ENCODE results near the gene SSR1. TPM values are rescaled to one million over a fixed set of nuclear protein-coding genes. Genes with fewer than 3 reads are reported as not detected.
A peak's percentile ranks its signal among the peaks of the same experiment; 100 is the strongest.

The SSR1 gene
- total RNA-seq, 4 donors from 2014 or later, result 34.2 to 61.4 (median 46.0) TPM

DNA sequence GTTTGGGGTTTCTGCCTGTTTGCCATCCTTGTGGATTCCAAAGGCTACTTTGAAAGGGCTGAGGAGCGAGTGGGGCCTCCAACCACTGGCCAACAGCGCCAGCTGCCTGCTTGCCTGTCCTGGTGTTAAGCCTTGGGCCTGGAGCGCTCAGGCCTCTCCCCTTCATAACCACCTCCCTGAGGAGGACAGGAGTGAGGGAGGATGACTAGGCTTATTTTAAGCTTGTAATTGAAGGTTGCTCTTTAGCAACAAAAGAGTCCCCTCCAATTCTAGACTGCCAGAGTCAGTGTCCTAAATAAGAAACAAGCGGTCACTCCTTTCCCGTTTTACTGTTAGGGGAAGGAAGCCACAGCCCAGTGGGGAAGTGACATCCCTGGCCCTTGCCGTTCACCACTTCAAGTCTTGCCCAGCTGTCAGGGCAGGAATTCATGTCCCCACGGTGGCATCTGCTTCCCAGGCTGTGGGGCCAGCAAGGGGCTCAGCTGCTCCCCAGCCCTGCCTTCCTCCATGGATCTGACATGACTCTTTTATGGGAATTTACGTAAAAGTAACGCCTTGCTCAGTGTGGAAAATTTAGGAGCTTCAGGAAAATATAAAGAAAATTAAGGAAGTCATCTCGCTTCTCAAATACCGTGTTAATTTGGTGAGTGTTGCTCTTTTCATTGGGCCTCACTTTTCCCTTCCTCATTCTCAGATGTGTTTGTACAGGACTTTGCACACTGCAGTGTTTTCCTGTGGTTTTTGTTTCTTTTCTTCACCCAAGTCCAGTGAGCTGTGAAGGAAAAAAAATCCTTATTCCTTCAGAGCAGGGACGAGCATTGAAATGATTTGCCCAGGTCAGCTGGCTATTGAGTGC lies 57.8 kb downstream of the SSR1 start:
- Histone ChIP-seq H3K4me3 (no peak overlapping the region), H3K4me1 (peaks cover 0 to under 1% (median 0%) of the 10 kb centered on the region in 3 donors), H3K9me3 (peaks cover 0 to 11% (median 0%) of the 10 kb centered on the region in 3 donors), H3K27me3 (no peaks in the 10 kb centered on the region), H3K36me3 (peaks cover 0 to 23% of the 10 kb centered on the region in 2 donors), H3K27ac (peak overlapping the region in 3 of 4 donors; percentile 35 to 53 (median 41))
- WGBS, 2 donors (ENCODE audit: low coverage in 1 of 2), result 67 to 83% methylated on average over 7 to 9 of the region's 12 CpGs
- TF ChIP-seq POLR2A (IDR thresholded peaks at IDR 0.05) (no peak), POLR2AphosphoS5 (IDR thresholded peaks at IDR 0.05) (no peak), EP300 (IDR thresholded peaks at IDR 0.05) (no peak)
- TF ChIP-seq, protein P1, sequence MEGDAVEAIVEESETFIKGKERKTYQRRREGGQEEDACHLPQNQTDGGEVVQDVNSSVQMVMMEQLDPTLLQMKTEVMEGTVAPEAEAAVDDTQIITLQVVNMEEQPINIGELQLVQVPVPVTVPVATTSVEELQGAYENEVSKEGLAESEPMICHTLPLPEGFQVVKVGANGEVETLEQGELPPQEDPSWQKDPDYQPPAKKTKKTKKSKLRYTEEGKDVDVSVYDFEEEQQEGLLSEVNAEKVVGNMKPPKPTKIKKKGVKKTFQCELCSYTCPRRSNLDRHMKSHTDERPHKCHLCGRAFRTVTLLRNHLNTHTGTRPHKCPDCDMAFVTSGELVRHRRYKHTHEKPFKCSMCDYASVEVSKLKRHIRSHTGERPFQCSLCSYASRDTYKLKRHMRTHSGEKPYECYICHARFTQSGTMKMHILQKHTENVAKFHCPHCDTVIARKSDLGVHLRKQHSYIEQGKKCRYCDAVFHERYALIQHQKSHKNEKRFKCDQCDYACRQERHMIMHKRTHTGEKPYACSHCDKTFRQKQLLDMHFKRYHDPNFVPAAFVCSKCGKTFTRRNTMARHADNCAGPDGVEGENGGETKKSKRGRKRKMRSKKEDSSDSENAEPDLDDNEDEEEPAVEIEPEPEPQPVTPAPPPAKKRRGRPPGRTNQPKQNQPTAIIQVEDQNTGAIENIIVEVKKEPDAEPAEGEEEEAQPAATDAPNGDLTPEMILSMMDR (IDR thresholded peaks at IDR 0.05), result no peak
- ATAC-seq, result peak; percentile 47

DNA sequence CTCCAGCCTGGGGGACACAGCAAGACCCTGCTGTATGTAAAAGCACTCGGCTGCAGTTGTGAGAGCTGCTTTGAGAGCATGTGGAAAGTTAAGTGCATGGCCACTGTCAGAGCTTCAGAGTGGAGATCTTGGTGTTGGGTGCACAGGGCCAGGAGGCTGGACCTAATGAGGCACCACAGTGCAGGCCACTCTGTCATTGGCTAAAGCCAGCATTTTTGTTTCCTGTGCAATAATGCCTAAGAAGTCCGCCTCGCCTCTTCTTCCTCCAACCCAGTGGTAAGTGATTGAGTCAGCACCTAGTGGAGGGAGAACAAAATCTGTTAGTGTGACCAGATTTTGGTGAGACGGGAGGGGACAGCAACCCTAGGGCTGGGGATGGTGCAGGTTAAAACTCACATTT lies 60.6 kb downstream of the SSR1 start:
- peak overlapping the region in 1 of 4 donors; percentile 24 for H3K27ac ChIP-seq
- no peaks in the 10 kb centered on the region for H3K4me1 ChIP-seq
- TF ChIP-seq, protein P1 (IDR thresholded peaks at IDR 0.05), result no peak
- TF ChIP-seq EP300 (IDR thresholded peaks at IDR 0.05) (no peak), POLR2A (IDR thresholded peaks at IDR 0.05) (no peak), POLR2AphosphoS5 (IDR thresholded peaks at IDR 0.05) (no peak)
- H3K4me3 ChIP-seq, result no peak overlapping the region
- ATAC-seq, result peak; percentile 42
- peaks cover 0 to 11% (median 0%) of the 10 kb centered on the region in 3 donors for H3K9me3 ChIP-seq
- H3K36me3 ChIP-seq, result peaks cover 0 to 51% of the 10 kb centered on the region in 2 donors
- 95 to 100% methylated on average over 1 to 3 of the region's 4 CpGs for WGBS, 2 donors (ENCODE audit: low coverage in 1 of 2)
- H3K27me3 ChIP-seq, result no peaks in the 10 kb centered on the region

DNA sequence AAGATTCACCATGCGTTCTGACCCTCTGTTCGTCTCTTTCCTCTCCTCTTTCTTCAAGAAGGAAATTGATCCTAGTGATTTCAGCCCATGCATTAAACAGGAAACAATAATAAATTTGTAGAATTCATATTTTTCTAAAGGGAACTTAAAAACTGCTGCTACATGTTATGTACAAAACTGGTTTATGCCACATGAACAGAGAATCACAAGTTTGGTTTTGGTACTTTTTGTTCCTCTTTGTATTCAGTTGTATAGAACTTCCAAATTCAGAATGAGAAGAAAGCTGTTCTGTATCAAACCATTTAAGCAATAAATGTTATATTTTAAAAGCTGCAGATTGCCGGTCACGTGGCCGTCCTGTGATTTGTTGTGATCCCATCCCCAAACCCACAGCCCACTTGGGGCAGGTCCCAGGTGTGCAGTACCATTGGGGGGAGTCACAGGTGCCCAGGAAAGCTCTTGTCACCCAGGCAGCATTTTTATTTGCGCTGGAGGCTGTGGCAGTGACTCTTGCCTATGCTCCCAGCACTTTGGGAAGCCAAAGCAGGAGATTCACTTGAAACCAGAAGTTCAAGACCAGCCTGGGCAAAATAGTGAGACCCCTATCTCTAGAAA lies 61.2 kb downstream of the SSR1 start:
- Histone ChIP-seq H3K4me3 (no peak overlapping the region), H3K4me1 (no peaks in the 10 kb centered on the region), H3K36me3 (peaks cover 0 to 58% of the 10 kb centered on the region in 2 donors), H3K9me3 (peaks cover 0 to 11% (median 0%) of the 10 kb centered on the region in 3 donors), H3K27me3 (no peaks in the 10 kb centered on the region), H3K27ac (peak overlapping the region in 2 of 4 donors; percentile 12 to 24)
- TF ChIP-seq POLR2A (IDR thresholded peaks at IDR 0.05) (no peak), EP300 (IDR thresholded peaks at IDR 0.05) (no peak), POLR2AphosphoS5 (IDR thresholded peaks at IDR 0.05) (no peak)
- TF ChIP-seq, protein P1 (IDR thresholded peaks at IDR 0.05), result no peak
- ATAC-seq, result no peak
- WGBS, 2 donors (ENCODE audit: low coverage in 1 of 2), result 74% methylated on average over 3 of the region's 6 CpGs; no CpG with 5 or more reads in 1 of the 2 donors

DNA sequence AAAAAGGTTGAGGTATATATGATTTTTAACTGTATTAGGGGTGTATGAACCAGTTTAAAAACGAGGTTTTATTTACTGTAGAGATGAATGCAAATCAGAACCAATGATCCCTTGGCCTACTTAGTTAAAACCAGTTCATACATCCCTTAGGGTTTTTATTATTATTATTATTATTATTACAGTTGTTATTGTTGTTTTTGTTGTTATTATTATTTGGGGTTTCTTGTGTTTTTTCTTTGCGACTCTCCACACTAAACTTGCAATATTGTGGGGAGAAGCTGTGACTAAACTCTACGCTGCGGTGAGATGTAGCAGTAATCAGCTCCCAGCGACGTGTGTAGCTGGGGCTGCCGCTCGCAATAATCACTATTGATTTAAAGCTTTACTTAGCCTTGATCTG lies 62.2 kb downstream of the SSR1 start:
- Histone ChIP-seq H3K4me1 (no peaks in the 10 kb centered on the region), H3K9me3 (peaks cover 0 to 2% (median 0%) of the 10 kb centered on the region in 3 donors), H3K27me3 (no peaks in the 10 kb centered on the region), H3K27ac (no peak overlapping the region), H3K36me3 (peaks cover 0 to 67% of the 10 kb centered on the region in 2 donors), H3K4me3 (no peak overlapping the region)
- TF ChIP-seq EP300 (IDR thresholded peaks at IDR 0.05) (no peak), POLR2AphosphoS5 (IDR thresholded peaks at IDR 0.05) (no peak), POLR2A (IDR thresholded peaks at IDR 0.05) (no peak)
- TF ChIP-seq, protein P1 (IDR thresholded peaks at IDR 0.05), result no peak
- 88 to 94% methylated on average over 4 to 7 of the region's 8 CpGs for WGBS, 2 donors (ENCODE audit: low coverage in 1 of 2)
- no peak for ATAC-seq
